Duodenal mucosa (tissue), 2 donors: Measurements from ENCODE around the gene NOP16.

Experiments
- H3K27ac ChIP-seq: one replicate; pipeline ENCODE4 v1.7.0; 2013; ENCODE audit warnings: low read depth, low read length
- H3K27me3 ChIP-seq, 2 donors: one replicate each; pipeline ENCODE4 v1.7.0; 2013; ENCODE audit warnings: low read length in 2 of 2, control low read depth in 1 of 2; ENCODE audit not compliant: insufficient read depth in 2 of 2, control insufficient read depth in 1 of 2
- H3K36me3 ChIP-seq, 2 donors: one replicate each; pipeline ENCODE4 v1.7.0; 2013; ENCODE audit warnings: low read length in 2 of 2, control low read depth in 1 of 2; ENCODE audit not compliant: insufficient read depth in 2 of 2, control insufficient read depth in 1 of 2
- H3K4me1 ChIP-seq, 2 donors: one replicate each; pipeline ENCODE4 v1.7.0; 2013; ENCODE audit warnings: low read length in 2 of 2, control low read depth in 1 of 2; ENCODE audit not compliant: insufficient read depth in 2 of 2, control insufficient read depth in 1 of 2
- H3K4me3 ChIP-seq, 2 donors: one replicate each; pipeline ENCODE4 v1.7.0; 2013; ENCODE audit warnings: low read length in 2 of 2, low read depth in 1 of 2
- H3K9ac ChIP-seq, 2 donors: one replicate each; pipeline ENCODE4 v1.7.0; 2013; ENCODE audit warnings: low read length in 2 of 2, low read depth in 1 of 2
- H3K9me3 ChIP-seq, 2 donors: one replicate each; pipeline ENCODE4 v1.7.0; 2013; ENCODE audit warnings: low read length in 2 of 2, control low read depth in 1 of 2; ENCODE audit not compliant: control insufficient read depth in 1 of 2

NOP16 gene

GRCh38 chr5:176342766-176343458 is 45.5 kb downstream of the NOP16 start:
- Histone ChIP-seq H3K9me3 (no peaks in the 10 kb centered on the region), H3K36me3 (peaks cover 13 to 39% of the 10 kb centered on the region in 2 donors), H3K4me1 (peaks cover 0 to 17% of the 10 kb centered on the region in 2 donors), H3K27ac (no peak overlapping the region), H3K4me3 (no peak overlapping the region), H3K9ac (no peak overlapping the region), H3K27me3 (no peaks in the 10 kb centered on the region)

- Histone ChIP-seq H3K27me3 (no peaks in the 10 kb centered on the region), H3K4me3 (no peak overlapping the region), H3K9ac (no peak overlapping the region), H3K27ac (no peak overlapping the region), H3K4me1 (peaks cover 0 to 17% of the 10 kb centered on the region in 2 donors), H3K36me3 (peaks cover 7 to 39% of the 10 kb centered on the region in 2 donors), H3K9me3 (no peaks in the 10 kb centered on the region)
These were observed 46.3 kb downstream of the NOP16 start for GRCh38 chr5:176342158-176342483.

GRCh38 chr5:176341325-176342157 is 46.9 kb downstream of the NOP16 start:
- Histone ChIP-seq H3K4me1 (peaks cover 0 to 17% of the 10 kb centered on the region in 2 donors), H3K9ac (no peak overlapping the region), H3K4me3 (no peak overlapping the region), H3K36me3 (peaks cover 4 to 39% of the 10 kb centered on the region in 2 donors), H3K27me3 (no peaks in the 10 kb centered on the region), H3K27ac (no peak overlapping the region), H3K9me3 (no peaks in the 10 kb centered on the region)

GRCh38 chr5:176339304-176339703 is 49.1 kb downstream of the NOP16 start:
- H3K36me3 ChIP-seq = peaks cover 0 to 20% of the 10 kb centered on the region in 2 donors
- H3K9me3 ChIP-seq = no peaks in the 10 kb centered on the region
- no peak overlapping the region for H3K27ac ChIP-seq
- peaks cover 0 to 17% of the 10 kb centered on the region in 2 donors for H3K4me1 ChIP-seq
- no peaks in the 10 kb centered on the region for H3K27me3 ChIP-seq
- H3K4me3 ChIP-seq = no peak overlapping the region
- no peak overlapping the region for H3K9ac ChIP-seq

- Histone ChIP-seq H3K4me1 (peaks cover 0 to 17% of the 10 kb centered on the region in 2 donors), H3K9ac (no peak overlapping the region), H3K27me3 (no peaks in the 10 kb centered on the region), H3K4me3 (no peak overlapping the region), H3K36me3 (peaks cover 0 to 19% of the 10 kb centered on the region in 2 donors), H3K9me3 (no peaks in the 10 kb centered on the region), H3K27ac (no peak overlapping the region)
These were observed 50.5 kb downstream of the NOP16 start for GRCh38 chr5:176337913-176338312.

GRCh38 chr5:176334031-176334770 is 54.2 kb downstream of the NOP16 start:
- peaks cover 0 to 19% of the 10 kb centered on the region in 2 donors for H3K36me3 ChIP-seq

More at GRCh38 chr5:176334031-176334770, 54.2 kb downstream of the NOP16 start:
- H3K9ac ChIP-seq = no peak overlapping the region
- H3K27me3 ChIP-seq = no peaks in the 10 kb centered on the region
- no peaks in the 10 kb centered on the region for H3K4me1 ChIP-seq
- H3K9me3 ChIP-seq = no peaks in the 10 kb centered on the region
- H3K27ac ChIP-seq = no peak overlapping the region
- H3K4me3 ChIP-seq = no peak overlapping the region
